Measurements from ENCODE around the gene DNAJC25. TPM values are rescaled to one million over a fixed set of nuclear protein-coding genes. Genes with fewer than 3 reads are reported as not detected.

The DNAJC25 gene
- total and polyA plus RNA-seq, 12 donors: 3.8 to 9.3 (median 5.0) TPM

- Histone ChIP-seq H3K27me3 (peaks cover 0 to 15% (median 11%) of the 10 kb centered on the region in 7 donors), H3K36me3 (no peaks in the 10 kb centered on the region), H3K4me1 (peaks cover 0 to 2% (median 0%) of the 10 kb centered on the region in 9 donors), H3K9me3 (no peaks in the 10 kb centered on the region), H3K27ac (no peak overlapping the region), H3K4me3 (no peak overlapping the region)
- DNase-seq: no peak
- TF ChIP-seq, protein P1, sequence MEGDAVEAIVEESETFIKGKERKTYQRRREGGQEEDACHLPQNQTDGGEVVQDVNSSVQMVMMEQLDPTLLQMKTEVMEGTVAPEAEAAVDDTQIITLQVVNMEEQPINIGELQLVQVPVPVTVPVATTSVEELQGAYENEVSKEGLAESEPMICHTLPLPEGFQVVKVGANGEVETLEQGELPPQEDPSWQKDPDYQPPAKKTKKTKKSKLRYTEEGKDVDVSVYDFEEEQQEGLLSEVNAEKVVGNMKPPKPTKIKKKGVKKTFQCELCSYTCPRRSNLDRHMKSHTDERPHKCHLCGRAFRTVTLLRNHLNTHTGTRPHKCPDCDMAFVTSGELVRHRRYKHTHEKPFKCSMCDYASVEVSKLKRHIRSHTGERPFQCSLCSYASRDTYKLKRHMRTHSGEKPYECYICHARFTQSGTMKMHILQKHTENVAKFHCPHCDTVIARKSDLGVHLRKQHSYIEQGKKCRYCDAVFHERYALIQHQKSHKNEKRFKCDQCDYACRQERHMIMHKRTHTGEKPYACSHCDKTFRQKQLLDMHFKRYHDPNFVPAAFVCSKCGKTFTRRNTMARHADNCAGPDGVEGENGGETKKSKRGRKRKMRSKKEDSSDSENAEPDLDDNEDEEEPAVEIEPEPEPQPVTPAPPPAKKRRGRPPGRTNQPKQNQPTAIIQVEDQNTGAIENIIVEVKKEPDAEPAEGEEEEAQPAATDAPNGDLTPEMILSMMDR (IDR thresholded peaks at IDR 0.05): no peak
- WGBS, 2 donors: 92% methylated on average over 9 of the region's 9 CpGs
- ATAC-seq: no peak
- intact Hi-C loops (cut with DNase I): no loop called here
These were observed 26.0 kb upstream of the DNAJC25 start for GRCh38 chr9:111605041-111605559.

GRCh38 chr9:111610149-111610548 lies 21.0 kb upstream of the DNAJC25 start:
- Histone ChIP-seq H3K9me3 (no peaks in the 10 kb centered on the region), H3K4me3 (no peak overlapping the region), H3K27ac (no peak overlapping the region), H3K4me1 (no peaks in the 10 kb centered on the region), H3K27me3 (peaks cover 0 to 28% (median 15%) of the 10 kb centered on the region in 7 donors), H3K36me3 (no peaks in the 10 kb centered on the region)
- no peak for ATAC-seq
- no peak for DNase-seq
- 59 to 68% methylated on average over 5 of the region's 5 CpGs for WGBS, 2 donors
- TF ChIP-seq, protein P1 (IDR thresholded peaks at IDR 0.05): no peak
- intact Hi-C loops (cut with DNase I): no loop called here

DNA sequence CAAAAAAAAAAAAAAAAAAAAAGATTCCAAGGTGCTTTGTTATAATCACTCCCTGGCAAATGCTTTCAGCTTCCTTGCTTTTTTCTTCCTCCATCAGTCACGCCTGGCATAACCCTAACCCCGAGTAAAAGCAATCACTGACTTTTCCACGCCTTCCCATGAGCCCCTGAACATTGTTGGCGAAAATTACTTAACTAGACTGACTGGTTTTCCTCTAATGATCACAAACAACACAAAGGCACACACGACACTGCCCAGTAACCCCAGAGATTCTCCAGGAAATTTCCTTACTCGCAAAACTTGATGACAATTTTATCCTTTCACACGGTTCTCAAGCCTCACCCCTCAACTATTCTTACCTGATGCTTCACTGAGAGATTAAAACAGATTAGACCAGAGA lies 20.3 kb upstream of the DNAJC25 start:
- intact Hi-C loops (cut with DNase I): no loop called here
- Histone ChIP-seq H3K4me3 (no peak overlapping the region), H3K27ac (no peak overlapping the region), H3K9me3 (no peaks in the 10 kb centered on the region), H3K4me1 (no peaks in the 10 kb centered on the region), H3K36me3 (no peaks in the 10 kb centered on the region), H3K27me3 (peaks cover 0 to 28% (median 15%) of the 10 kb centered on the region in 7 donors)
- ATAC-seq (no peak), DNase-seq (no peak)
- WGBS, 2 donors: 79 to 83% methylated on average over 7 of the region's 7 CpGs
- TF ChIP-seq, protein P1 (IDR thresholded peaks at IDR 0.05): no peak

DNA sequence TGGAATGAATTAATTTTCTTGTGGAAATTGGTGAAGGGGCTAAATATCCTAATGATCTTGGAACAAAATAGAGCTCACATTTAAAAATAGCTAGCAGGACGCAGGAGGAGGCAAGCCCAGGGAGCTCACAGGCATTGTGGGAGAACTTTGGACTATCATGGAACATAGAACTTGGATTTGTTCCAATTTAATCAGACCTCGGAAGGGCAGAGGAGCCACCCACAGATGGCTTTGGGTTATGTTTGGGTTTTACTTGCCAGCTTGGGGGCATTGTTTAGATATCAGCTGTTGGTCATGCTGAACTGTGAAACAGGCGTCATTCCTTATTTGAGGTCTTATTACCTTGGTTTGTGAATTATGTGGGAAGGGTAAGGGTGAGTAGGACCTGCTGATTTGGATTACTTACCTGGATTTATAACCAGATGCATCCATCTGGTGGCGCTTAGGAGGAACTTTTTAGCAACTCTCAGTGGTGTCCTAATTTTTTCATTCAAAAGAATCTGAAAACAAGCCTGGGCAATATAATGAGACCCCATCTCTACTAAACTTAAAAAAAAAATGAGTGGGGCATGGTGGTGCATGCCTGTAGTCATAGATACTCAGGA lies 17.6 kb upstream of the DNAJC25 start:
- ATAC-seq: peak in 3 of 8 donors; percentile 42 to 67 (median 65)

More for the DNA sequence above, 17.6 kb upstream of the DNAJC25 start:
- H3K9me3 ChIP-seq: no peaks in the 10 kb centered on the region
- H3K4me1 ChIP-seq: no peaks in the 10 kb centered on the region
- H3K27ac ChIP-seq: no peak overlapping the region
- H3K4me3 ChIP-seq: no peak overlapping the region
- H3K36me3 ChIP-seq: no peaks in the 10 kb centered on the region
- intact Hi-C loops (cut with DNase I): no loop called here
- no peak for DNase-seq
- TF ChIP-seq, protein P1 (IDR thresholded peaks at IDR 0.05): no peak
- 33 to 36% methylated on average over 4 of the region's 4 CpGs for WGBS, 2 donors
- peaks cover 0 to 19% (median 8%) of the 10 kb centered on the region in 7 donors for H3K27me3 ChIP-seq
